ENCODE results near the gene CCDC73. TPM values are rescaled to one million over a fixed set of nuclear protein-coding genes. Genes with fewer than 3 reads are reported as not detected.

CCDC73 gene
- total RNA-seq, 1 experiment from 2014 or later: 0.04 TPM

GRCh38 chr11:32790916-32791315 lies 3.5 kb downstream of the CCDC73 start:
- H2BK12ac ChIP-seq (ENCODE audit: insufficient read length, low read depth, low read length): no peak overlapping the region
- H4K91ac ChIP-seq (ENCODE audit: insufficient read length, low read depth, low read length): no peak overlapping the region
- no peak overlapping the region for H3K4me3 Mint-ChIP-seq
- H3K79me1 ChIP-seq (ENCODE audit: insufficient read depth, low read depth, low read length, poor library complexity, severe bottlenecking): no peaks in the 10 kb centered on the region
- no peak overlapping the region for H2BK5ac ChIP-seq (ENCODE audit: insufficient read length, low read length)
- no peak overlapping the region for H3K4me2 ChIP-seq (ENCODE audit: insufficient read depth, insufficient read length, low read length)
- no peak overlapping the region for H3K27ac Mint-ChIP-seq
- peaks cover 3 to 6% of the 10 kb centered on the region in 2 experiments; a peak in 3 of 4 replicates for H3K4me1 Mint-ChIP-seq
- no peak overlapping the region for H2AFZ ChIP-seq (ENCODE audit: low read length)
- no peak overlapping the region for H3K14ac ChIP-seq (ENCODE audit: insufficient read depth, low read length)
- H3K4ac ChIP-seq (ENCODE audit: low read depth, low read length): no peak overlapping the region
- H3T11ph ChIP-seq (ENCODE audit: low read length): no peak overlapping the region
- H2BK15ac ChIP-seq (ENCODE audit: low read depth, low read length): no peak overlapping the region
- TF ChIP-seq CTCF (conservative IDR thresholded peaks at IDR 0.05): no peak
- H3K79me2 ChIP-seq (ENCODE audit: insufficient read depth, low read length): no peaks in the 10 kb centered on the region
- H3K27me3 ChIP-seq (ENCODE audit: insufficient read depth, low read length): no peaks in the 10 kb centered on the region
- H3K9me3 Mint-ChIP-seq: no peaks in the 10 kb centered on the region; a peak in 1 of 5 replicates
- WGBS (ENCODE audit: extremely low coverage, insufficient read length, low lambda C conversion rate): no CpG with 5 or more reads among the region's 1 CpG
- H2AK5ac ChIP-seq (ENCODE audit: insufficient read length, low read length): no peak overlapping the region
- H4K5ac ChIP-seq (ENCODE audit: insufficient read length, low read depth, low read length): no peak overlapping the region
- no peak overlapping the region for H3K27ac ChIP-seq (ENCODE audit: insufficient read length, low read depth, low read length)
- H3K27me3 Mint-ChIP-seq (ENCODE audit: low read depth): peaks cover 7% of the 10 kb centered on the region
- H3K9me3 ChIP-seq (ENCODE audit: control insufficient read depth, low read depth, low read length): no peaks in the 10 kb centered on the region
- H3K4me1 ChIP-seq (ENCODE audit: insufficient read depth, low read length): no peaks in the 10 kb centered on the region
- H3K9ac ChIP-seq (ENCODE audit: extremely low read depth, insufficient read length, low read length): no peak overlapping the region
- H2BK20ac ChIP-seq (ENCODE audit: low read depth, low read length, poor library complexity, severe bottlenecking): no peak overlapping the region
- no peak overlapping the region for H3K23ac ChIP-seq (ENCODE audit: insufficient read length, low read depth, low read length)
- no peak overlapping the region for H4K8ac ChIP-seq (replicated peaks; ENCODE audit: insufficient read length, low read depth, low read length)
- H4K20me1 ChIP-seq (ENCODE audit: control insufficient read depth, insufficient read depth, insufficient read length): no peaks in the 10 kb centered on the region
- H3K36me3 Mint-ChIP-seq (ENCODE audit: insufficient read depth in 1 of 3, low read depth in 3 of 3): no peaks in the 10 kb centered on the region
- no peaks in the 10 kb centered on the region for H3K23me2 ChIP-seq (ENCODE audit: insufficient read length, low read depth, low read length, poor library complexity, severe bottlenecking)
- H3K56ac ChIP-seq (ENCODE audit: insufficient read length, low read depth, low read length): no peak overlapping the region
- no peak overlapping the region for H2BK120ac ChIP-seq (ENCODE audit: low read depth, low read length, poor library complexity, severe bottlenecking)
- no peak overlapping the region for H3K18ac ChIP-seq (ENCODE audit: insufficient read length, low read depth, low read length)
- no peak for DNase-seq
